Neutrophil (primary cell): ENCODE measurements around the gene KIF6.

Experiments
- H3K27ac ChIP-seq: fragments of 200-600 bp; sonication (generic); 2 replicates; pipeline ENCODE4 v1.5.1; 2016; ENCODE audit warnings: mild to moderate bottlenecking, moderate library complexity
- H3K27me3 ChIP-seq: fragments of 200-600 bp; sonication (generic); 2 replicates; pipeline ENCODE4 v1.6.0; 2016; ENCODE audit warnings: mild to moderate bottlenecking
- H3K36me3 ChIP-seq: fragments of 200-600 bp; sonication (generic); 2 replicates; pipeline ENCODE4 v1.5.1; 2017
- H3K4me1 ChIP-seq, 2 experiments: fragments of 200-600 bp in 1 of 2; sonication (generic) in 1 of 2; 1 replicate in 1 of 2; 2 replicates in 1 of 2; pipeline versions ENCODE4 v1.5.1 to v1.6.1; 2013 to 2016; ENCODE audit warnings: low read depth in 1 of 2, low read length in 1 of 2, mild to moderate bottlenecking in 1 of 2, moderate library complexity in 1 of 2; ENCODE audit not compliant: control insufficient read depth in 1 of 2, insufficient read depth in 1 of 2
- H3K4me3 ChIP-seq, 2 experiments: fragments of 200-600 bp in 1 of 2; sonication (generic) in 1 of 2; 1 replicate in 1 of 2; 2 replicates in 1 of 2; pipeline ENCODE4 v1.5.1; 2013 to 2016; ENCODE audit warnings: low read depth in 1 of 2, low read length in 1 of 2, mild to moderate bottlenecking in 1 of 2, moderate library complexity in 1 of 2
- H3K9me3 ChIP-seq: fragments of 200-600 bp; sonication (generic); 2 replicates; pipeline ENCODE4 v1.5.1; 2016
- CTCF ChIP-seq: fragments of 200-600 bp; sonication (generic); IDR thresholded peaks from 2 replicates; pipeline ENCODE4 v1.5.1; 2016; ENCODE audit warnings: antibody characterized with exemption

The KIF6 gene

GRCh38 chr6:39428816-39429215 is 296.4 kb downstream of the KIF6 start:
- no peak overlapping the region for H3K4me3 ChIP-seq
- H3K27me3 ChIP-seq, result peaks cover 5% of the 10 kb centered on the region
- no peak for TF ChIP-seq CTCF
- no peak overlapping the region for H3K27ac ChIP-seq
- H3K4me1 ChIP-seq, result no peaks in the 10 kb centered on the region
- H3K9me3 ChIP-seq, result no peaks in the 10 kb centered on the region
- no peaks in the 10 kb centered on the region for H3K36me3 ChIP-seq

GRCh38 chr6:39428152-39428551 is 297.1 kb downstream of the KIF6 start:
- TF ChIP-seq CTCF, result no peak
- no peaks in the 10 kb centered on the region for H3K9me3 ChIP-seq
- no peaks in the 10 kb centered on the region for H3K4me1 ChIP-seq
- H3K27me3 ChIP-seq, result peaks cover 12% of the 10 kb centered on the region
- no peak overlapping the region for H3K27ac ChIP-seq
- no peak overlapping the region for H3K4me3 ChIP-seq
- H3K36me3 ChIP-seq, result no peaks in the 10 kb centered on the region

- Histone ChIP-seq H3K27ac (no peak overlapping the region), H3K4me1 (no peaks in the 10 kb centered on the region)
- TF ChIP-seq CTCF, result no peak
These were observed 299.1 kb downstream of the KIF6 start for GRCh38 chr6:39426073-39426456.

GRCh38 chr6:39425346-39426072 is 299.7 kb downstream of the KIF6 start:
- Histone ChIP-seq H3K4me3 (no peak overlapping the region), H3K36me3 (no peaks in the 10 kb centered on the region), H3K4me1 (no peaks in the 10 kb centered on the region), H3K27me3 (peaks cover 22% of the 10 kb centered on the region), H3K9me3 (no peaks in the 10 kb centered on the region), H3K27ac (no peak overlapping the region)
- TF ChIP-seq CTCF, result no peak

More at GRCh38 chr6:39426073-39426456, 299.1 kb downstream of the KIF6 start:
- Histone ChIP-seq H3K4me3 (no peak overlapping the region), H3K36me3 (no peaks in the 10 kb centered on the region), H3K27me3 (peaks cover 23% of the 10 kb centered on the region), H3K9me3 (no peaks in the 10 kb centered on the region)

GRCh38 chr6:39424831-39425230 is 300.4 kb downstream of the KIF6 start:
- H3K27me3 ChIP-seq, result peaks cover 22% of the 10 kb centered on the region
- H3K9me3 ChIP-seq, result no peaks in the 10 kb centered on the region
- no peaks in the 10 kb centered on the region for H3K4me1 ChIP-seq
- TF ChIP-seq CTCF, result no peak
- H3K4me3 ChIP-seq, result no peak overlapping the region
- H3K36me3 ChIP-seq, result no peaks in the 10 kb centered on the region
- H3K27ac ChIP-seq, result no peak overlapping the region
